HG03025 (cell line): Measurements from ENCODE around the gene UNC5C.

Experiments used
- ATAC-seq: cut with Tn5 transposase; IDR thresholded peaks from one replicate; pipeline ENCODE4 v1.9.1; 2021; ENCODE audit warnings: mild to moderate bottlenecking, moderate library complexity; ENCODE audit not compliant: unreplicated experiment, low FRiP score

UNC5C gene

DNA sequence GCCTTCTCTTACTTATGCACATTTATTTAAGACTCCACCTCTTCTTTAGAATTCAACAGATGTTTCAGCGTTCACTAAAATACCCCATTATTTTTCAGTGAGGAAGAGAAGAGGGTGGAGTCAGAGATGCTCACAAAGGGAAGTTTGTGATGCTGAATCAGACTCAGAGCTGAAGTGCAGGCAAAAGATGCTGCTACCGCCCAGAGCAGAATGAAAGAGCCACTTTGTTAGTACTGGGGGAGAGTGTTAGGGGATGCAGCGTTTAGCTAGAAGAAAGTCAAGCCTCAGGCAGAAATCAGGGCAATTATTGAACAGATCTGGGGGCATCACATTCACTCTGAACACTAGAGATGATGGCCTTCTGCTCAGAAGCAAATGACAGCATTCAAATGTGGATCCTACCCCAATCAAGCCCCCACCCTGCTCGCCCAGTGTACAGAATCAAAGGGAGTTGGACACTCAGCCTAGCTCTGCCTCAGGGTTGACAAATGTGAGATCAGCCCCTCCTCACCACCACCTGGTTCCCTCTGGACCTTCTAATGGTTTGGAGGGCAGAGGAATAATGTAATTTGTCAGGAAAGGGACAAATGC lies 138.3 kb downstream of the UNC5C start:
- ATAC-seq = no peak

DNA sequence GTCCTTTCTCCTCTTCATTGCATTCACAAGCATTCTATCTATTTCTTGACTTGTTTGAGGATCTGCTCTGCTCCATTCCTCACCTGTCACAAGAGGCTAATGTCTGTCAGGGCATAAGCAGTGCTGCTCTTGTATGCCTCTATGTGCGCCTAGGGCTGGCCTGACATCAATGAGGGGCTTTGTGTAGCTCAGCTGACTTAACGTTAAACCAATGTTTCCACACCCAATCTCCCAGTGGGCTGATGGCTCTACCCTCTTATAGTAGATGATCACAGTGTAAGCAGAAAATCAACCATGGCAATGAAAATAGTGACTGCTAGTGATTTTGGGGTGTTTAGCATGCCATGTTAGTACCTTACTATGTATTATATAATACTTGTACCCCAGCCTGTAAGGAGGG lies 139.0 kb downstream of the UNC5C start:
- ATAC-seq = no peak

DNA sequence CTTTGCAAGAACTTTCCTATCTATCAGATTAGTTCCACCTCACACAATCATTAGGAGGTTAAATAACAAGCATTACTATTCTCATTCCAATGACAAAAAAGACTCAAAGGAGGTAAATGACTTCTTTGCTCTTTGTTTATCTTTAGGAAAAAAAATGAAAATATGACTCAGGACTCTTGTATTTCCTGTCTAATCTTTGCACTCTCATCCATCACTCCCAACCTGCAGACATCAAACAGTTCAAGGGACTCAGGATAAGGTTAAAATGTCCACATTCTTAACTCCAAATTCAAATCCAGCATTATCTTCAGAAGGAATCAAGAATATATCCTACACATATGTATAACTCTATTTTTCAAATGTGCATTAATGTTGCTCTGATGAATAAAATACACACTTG lies 139.6 kb downstream of the UNC5C start:
- no peak for ATAC-seq

DNA sequence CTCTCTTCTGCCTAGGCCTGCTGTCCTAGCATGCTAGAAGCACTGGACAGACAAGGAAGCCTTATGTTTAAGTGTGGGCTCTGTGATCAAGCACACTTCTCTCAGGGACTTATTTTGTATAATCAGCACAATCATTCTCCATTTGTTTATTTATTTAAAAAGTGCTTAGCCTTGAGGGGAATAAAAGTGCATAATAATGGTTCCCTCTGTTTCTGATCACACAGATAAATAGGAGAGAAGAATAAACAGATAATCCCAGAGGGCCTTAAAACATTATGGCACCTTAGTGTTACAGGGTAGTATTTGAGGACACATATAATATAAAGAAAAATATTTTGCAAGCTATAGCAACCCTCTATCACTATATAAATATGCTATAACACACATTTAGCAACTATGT lies 146.5 kb downstream of the UNC5C start:
- ATAC-seq = no peak

DNA sequence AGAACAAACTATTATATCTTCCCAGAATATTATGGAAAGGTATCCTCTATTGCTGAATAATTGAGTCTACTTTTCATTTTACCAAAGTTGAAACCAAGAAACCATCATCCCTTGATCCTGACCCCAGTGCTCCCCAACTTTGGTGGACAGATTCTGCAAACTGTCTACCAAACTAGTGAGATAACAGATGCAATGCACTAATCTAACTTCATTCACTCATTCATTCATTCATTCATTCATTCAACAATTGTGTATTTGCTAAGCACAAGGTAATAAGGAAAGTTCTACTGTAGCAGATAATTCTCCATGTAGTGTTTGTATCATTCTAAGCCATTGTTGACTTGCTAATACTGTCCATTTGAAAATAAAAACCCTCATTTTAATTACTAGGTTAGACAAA lies 150.6 kb downstream of the UNC5C start:
- ATAC-seq = no peak

DNA sequence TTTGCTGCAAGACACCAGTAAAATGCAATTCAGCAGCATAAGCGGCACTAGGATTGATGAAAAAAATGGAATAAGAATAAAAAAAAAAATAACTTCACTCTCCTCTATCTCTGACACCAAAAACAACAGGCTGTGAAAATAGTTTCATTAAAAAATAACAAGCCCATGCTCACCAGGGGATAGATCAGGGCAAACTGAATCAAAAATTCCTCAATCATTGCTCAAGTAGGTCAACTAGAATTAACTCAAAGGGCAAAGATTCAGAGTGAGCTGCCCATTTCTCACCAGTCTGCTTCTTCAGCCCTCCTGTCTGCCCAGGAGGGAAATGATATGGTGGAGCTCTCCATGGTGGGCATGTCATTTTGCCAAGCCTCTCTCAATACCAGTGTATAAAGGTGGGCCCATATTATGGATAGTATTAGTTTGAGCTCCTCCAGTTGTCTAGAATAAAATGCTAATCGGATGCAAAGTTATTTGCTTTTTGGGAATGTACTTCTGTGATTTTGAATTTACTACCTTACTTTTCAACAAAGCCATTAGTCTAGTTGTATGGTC lies 153.9 kb downstream of the UNC5C start:
- no peak for ATAC-seq

DNA sequence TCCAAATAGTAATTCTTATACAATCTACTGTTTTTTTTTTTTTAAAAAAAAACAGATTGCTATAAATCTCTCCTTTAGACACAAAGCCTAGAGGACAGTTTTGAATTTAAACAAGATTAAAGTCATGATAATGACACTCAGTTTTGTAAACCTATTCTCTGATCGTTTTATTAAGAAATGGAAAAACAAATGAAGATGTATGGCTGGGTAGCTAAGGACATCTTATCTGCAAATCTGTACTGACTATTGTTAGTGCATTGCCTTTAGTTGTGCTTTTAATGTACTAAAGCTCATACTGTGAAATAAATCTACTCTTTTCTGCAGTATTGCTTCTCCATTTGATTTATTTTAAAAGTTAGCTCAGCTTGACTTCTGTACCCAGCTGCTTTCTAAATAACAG lies 155.0 kb downstream of the UNC5C start:
- ATAC-seq = no peak

DNA sequence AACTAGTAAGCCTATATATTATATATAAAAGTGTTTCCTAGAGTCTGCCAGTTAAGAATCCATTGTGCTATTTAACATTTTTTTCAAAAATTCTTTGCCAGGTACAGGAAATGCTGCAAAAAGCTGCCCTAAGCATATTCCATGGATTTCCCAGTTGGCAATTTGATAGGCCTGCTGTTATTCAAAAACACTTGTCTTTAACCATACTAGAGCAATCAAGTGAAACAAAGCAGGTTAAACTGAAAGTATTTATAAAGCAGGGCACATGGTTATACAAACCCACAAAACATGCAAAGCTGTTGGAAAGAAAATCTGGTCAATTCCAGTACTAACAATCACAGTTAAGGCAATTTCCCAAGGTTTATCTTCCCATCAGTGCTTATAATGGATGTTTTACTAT lies 159.9 kb downstream of the UNC5C start:
- ATAC-seq = no peak

DNA sequence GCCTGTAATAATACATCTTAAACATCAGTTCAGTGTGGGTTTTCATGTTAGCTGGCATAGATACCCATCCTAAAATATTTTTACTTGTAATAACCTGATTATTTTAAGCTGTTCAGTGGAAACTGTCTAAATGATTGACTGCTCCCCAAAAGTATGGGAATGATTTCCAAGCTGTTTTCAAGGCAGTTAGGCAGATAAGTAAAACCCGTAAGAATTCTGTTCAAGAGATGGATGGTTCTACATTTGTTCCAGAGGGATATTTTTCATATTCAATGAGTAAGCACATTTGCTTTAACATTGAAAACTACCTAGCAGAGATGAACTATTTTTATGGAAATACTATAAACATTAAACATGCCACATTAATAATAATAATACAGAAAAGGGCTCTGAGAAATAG lies 161.1 kb downstream of the UNC5C start:
- no peak for ATAC-seq

DNA sequence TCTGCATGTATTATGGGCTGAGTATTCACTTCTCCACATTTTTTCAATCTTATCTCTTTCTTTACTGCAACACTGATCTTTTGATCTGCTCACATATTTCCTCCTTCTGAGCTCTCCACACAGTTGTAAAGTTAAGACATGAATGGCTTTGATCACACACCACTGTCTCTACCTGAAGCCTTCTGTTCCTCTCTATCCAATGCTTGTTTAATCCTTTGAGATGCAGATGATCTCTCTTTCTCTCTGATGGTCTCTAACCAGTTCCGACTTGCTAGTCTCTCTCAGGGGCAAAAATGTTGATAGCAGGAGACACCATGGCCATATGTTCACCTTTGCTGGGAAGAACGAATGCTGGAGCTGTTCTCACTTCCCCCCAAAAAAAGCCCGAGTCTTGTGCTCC lies 162.4 kb downstream of the UNC5C start:
- ATAC-seq = no peak

DNA sequence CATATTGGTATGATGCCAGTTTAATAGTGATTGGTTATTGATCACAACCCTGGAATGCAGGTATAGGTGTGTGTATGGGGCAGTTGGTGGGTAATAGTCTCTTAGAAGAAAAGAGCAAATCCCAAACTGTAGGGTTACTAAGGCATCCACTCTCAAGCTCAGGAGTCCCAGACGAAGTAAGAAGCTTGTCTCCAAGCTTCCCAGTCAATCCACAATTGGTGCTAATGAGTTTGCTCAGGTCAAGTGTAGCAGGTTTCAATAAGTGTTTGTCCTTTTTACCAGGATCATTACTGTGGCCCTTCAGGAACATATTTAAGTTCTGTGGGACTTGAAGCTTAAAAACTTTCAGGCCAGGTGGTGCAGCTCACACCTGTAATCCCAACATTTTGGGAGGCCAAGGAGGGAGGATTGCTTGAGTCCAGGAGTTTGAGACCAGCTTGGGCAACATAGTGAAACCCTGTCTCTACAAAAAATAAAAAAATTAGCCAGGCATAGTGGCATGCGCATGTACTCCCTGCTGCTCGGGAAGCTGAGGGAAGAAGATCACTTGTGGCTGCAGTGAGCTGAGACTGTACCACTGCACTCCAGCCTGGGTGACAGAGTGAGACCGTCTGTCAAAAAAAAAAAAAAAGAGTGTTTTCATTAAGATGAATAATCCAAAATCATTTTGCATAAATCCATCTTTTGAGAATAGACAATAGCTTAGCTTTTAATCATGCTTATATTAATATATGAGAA lies 166.8 kb downstream of the UNC5C start:
- no peak for ATAC-seq

DNA sequence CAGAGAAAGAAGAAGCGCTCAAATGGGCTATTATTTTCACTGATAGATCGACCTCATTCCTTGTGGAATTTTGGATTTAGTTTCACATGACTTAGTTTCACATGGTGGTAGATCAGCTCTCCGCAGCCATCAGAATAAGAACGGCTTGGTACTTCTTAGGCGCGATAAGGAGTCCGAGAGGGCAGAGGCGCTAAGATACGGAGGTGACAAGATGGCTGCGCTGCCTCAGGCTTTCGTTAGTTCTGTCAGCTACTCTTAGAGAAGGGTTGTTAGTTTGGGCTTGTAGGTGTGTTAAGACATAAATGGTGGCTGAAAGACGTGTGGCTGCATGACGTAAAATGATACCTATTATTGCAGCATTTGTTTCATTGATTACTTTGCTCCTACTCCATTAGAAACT lies 169.1 kb downstream of the UNC5C start:
- ATAC-seq = no peak

DNA sequence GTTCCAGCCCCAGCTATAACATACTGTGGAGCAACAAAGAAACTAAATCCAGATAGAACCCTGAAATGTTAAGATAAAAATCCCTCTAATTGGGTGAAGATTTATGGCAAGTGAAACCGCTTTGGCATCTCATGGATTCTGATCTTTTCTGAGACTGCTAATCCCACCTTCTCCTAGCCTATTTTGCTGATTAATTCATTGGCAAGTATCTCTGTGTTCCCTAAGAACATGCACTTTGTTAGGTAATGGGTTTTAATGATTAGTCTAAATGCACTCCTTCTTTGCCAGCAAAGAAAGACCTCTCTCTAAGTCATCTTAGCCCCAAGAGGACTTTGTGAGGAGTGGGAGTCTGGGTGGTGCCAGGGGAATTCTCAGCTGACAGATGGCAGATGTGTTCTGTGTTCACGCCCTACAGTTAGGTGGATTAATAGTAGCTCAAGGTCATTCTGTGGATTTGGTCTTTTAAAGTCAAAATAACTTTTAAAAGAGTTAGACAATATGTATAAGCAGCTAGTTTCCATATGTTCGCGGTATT lies 171.3 kb downstream of the UNC5C start:
- no peak for ATAC-seq

DNA sequence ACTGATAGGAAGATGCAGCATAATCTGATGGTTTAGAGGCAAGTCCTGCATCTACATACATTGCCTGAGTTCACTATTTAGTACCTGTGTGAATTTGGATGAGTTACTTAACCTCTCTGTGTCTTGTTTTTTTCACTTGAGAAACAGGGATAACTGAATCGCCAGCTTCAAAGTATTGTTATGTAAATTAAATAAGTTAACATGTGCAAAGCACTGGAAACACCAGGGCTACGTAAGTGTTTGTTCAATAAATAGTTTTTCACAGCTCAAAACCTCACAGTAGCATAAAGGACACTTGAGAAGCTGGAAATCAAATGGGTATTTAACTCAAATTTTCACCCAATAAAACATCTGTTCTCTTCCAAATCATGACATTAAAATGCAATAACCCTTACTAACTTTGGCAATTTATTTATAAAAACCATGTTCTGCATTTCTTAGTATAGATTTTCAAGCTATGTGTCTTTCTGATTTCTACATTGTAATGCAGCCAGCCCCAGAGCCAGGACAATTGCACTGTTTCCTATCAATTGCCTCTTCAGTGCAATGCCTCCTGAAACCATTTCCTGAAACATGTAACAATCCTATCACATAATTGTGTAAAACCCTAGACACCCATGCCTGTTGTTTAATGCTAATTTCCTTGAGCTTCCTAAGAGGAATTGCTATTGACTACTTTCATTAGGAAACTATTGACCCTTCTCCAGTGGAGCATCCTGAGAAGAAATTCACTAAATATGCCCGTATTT lies 177.1 kb downstream of the UNC5C start:
- no peak for ATAC-seq

DNA sequence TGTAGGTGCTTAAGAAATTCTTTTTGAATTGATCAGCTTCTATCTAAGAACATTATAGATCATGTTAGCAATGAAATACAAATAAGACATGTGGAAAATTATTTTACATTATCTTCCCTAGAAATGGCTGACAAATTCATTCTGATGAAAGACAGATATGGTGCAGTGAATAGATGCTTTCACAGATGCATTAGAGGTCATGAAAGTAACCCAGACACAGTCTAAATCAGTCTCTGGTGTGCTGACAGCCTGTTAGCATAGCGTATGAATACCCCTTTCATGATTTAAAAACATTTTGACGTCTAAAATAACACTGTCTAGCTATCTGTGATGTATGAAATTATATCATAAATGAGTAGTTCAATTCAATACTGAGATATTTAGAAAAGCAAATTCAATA lies 180.9 kb downstream of the UNC5C start:
- ATAC-seq = no peak

DNA sequence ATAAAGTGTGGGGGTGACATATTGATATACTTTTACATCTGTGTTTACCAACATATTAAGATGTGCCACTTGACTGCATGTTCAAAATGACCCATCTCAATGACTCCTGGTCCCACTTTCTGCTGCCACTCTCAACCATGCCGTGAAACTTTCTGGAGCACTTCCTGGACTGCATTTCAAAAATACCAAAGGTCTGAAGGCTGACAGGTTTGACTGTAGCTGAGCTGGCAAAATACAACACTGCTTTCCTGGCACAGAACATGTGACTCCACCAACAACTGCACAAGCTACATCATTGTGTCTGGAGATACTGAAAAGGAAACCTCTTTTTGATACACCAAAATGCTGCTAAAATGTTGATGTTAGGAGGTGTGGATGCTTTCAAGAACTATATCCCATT lies 184.8 kb downstream of the UNC5C start:
- ATAC-seq = no peak

DNA sequence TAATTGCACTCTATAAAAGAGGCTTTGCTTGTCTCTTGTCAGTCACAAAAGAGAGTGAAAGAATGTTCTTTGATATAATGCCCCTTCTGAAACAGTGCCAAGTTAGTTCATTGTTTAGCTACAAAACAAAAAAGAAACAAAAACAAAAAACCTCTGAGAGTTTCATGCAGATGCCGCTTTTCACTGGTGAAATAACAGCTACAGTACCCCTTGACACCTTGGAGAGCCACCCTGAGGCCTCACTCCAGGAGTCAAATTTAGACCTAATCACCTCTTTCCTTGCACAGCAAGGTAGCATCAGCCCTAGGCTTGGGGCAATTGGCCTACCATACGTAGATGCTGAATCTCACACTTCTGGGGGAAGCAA lies 185.2 kb downstream of the UNC5C start:
- ATAC-seq = no peak

DNA sequence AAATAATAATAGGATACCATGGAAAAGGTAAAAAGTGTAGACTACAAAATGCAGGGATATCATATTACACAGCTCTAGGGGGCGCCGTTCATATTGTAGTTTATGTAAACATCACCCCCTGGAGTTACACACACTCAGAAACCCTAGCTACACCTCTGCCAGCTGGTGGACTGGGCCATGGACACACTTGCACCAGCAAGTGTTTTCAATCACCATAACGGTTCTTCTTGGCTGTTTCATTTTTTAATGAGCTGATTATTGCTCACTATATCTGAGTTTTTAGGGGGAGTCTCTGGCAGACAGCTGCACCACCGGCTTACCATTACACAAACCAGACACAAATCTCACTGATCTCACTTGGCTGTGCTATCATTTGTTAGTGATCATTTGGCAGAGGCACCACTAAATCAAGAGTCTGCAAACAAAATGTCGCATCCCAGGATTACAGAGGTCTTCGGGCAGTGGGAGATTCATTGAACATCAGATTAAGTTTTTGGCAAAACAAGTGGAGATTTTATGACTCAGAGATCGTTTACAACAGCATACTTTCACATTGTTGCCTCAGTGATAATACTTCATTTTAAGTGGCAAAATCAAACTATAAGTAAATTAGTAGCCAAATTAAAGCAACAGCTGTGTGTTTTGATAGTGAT lies 185.7 kb downstream of the UNC5C start:
- no peak for ATAC-seq

DNA sequence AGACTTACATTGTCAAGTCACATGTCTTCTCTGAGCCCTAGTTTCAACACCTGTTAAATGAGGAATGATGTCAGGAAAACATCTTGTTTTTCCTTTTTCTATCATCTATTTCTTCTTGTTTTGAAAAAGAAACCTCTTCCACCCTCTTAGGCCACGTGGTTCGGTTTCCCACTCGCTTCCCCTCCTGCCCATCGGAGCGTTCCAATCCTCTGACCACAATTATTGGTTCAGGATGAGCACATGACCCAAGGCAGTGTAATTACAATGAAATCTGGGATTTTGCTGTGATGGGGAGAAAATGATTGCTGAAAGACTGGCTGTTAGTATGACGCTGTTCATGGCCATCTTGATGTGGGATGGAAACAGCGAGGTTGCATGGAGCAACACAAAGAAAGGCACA lies 186.7 kb downstream of the UNC5C start:
- no peak for ATAC-seq

DNA sequence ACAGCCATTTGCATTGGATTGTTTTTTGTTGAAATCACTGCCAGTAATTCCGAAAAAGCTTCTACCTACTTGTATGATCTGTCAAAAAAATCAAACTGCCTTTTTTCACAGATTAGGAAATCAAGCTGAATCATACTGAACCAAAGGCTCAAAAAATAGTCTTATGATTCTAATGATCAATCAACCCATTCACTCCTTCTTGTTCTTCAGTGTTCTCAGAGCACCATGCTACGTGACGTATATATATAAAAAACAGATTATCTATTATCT lies 187.1 kb downstream of the UNC5C start:
- ATAC-seq = no peak
